Measurements from ENCODE around the gene ARL15.

DNA sequence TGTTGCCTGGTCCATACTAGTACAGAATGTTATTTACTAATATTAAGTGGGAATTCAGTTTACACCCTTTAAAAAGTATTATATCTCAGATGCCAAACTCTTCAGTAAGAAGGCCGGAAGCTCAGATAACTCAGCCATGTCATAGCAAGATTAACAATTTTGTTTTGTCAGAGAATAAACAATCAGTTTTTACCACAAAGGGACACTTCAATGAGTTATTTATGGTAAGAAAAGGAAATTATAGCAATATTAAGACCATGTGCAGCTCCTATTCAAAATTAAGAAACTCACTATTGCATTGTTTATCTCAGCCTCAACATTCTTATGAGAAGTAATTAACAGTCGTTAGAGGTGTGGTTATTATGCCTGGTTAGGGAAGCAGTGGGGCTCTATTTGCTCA lies 13.1 kb upstream of the ARL15 start:
- TF ChIP-seq, protein P1, sequence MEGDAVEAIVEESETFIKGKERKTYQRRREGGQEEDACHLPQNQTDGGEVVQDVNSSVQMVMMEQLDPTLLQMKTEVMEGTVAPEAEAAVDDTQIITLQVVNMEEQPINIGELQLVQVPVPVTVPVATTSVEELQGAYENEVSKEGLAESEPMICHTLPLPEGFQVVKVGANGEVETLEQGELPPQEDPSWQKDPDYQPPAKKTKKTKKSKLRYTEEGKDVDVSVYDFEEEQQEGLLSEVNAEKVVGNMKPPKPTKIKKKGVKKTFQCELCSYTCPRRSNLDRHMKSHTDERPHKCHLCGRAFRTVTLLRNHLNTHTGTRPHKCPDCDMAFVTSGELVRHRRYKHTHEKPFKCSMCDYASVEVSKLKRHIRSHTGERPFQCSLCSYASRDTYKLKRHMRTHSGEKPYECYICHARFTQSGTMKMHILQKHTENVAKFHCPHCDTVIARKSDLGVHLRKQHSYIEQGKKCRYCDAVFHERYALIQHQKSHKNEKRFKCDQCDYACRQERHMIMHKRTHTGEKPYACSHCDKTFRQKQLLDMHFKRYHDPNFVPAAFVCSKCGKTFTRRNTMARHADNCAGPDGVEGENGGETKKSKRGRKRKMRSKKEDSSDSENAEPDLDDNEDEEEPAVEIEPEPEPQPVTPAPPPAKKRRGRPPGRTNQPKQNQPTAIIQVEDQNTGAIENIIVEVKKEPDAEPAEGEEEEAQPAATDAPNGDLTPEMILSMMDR (IDR thresholded peaks at IDR 0.05; ENCODE audit: low read depth, low read length), result no peak
- TF ChIP-seq MYC (IDR thresholded peaks at IDR 0.05; ENCODE audit: low read depth, low read length) (no peak), POLR2A (IDR thresholded peaks at IDR 0.05; ENCODE audit: extremely low read depth, insufficient read length) (no peak)
